MCF 10A (cell line): ENCODE measurements around the gene TM7SF2. TPM values are rescaled to one million over a fixed set of nuclear protein-coding genes. Genes with fewer than 3 reads are reported as not detected.

ENCODE experiments used
- BruUV-seq: library from RNA; stranded (reverse); fragments of 400-500 nt; replicated peaks from 2 replicates; lab custom pipeline; 2021; lab: Mats Ljungman, UMichigan
- CTCF ChIA-PET: fragments of 300-600 bp; sonication (Branson Sonifier 250); formaldehyde crosslinking; extraction: SDS; loops from one replicate; lab custom pipeline; 2021; ENCODE audit warnings: antibody characterized with exemption, inconsistent platforms; lab: Yijun Ruan, JAX
- POLR2A ChIA-PET: fragments of 300-600, 350-650 bp; sonication (Branson Sonifier 250); formaldehyde crosslinking; extraction: SDS; loops from one replicate; lab custom pipeline; 2020; ENCODE audit warnings: antibody characterized with exemption, inconsistent platforms; lab: Yijun Ruan, JAX
- DNase-seq: peaks from one replicate; pipeline ENCODE4 v3.0.0-alpha.2; 2018; ENCODE audit not compliant: unreplicated experiment
- H3K27ac Mint-ChIP-seq: one replicate; pipeline ENCODE4 v1.8.0; 2022; ENCODE audit warnings: mild to moderate bottlenecking, low read depth, mixed read lengths; ENCODE audit not compliant: unreplicated experiment
- H3K27me3 Mint-ChIP-seq: one replicate; pipeline ENCODE4 v1.8.0; 2022; ENCODE audit warnings: mixed read lengths; ENCODE audit not compliant: insufficient read depth, unreplicated experiment
- H3K36me3 Mint-ChIP-seq: one replicate; pipeline ENCODE4 v1.8.0; 2022; ENCODE audit warnings: mild to moderate bottlenecking, moderate library complexity, mixed read lengths; ENCODE audit not compliant: insufficient read depth, unreplicated experiment
- H3K4me1 Mint-ChIP-seq: one replicate; pipeline ENCODE4 v1.8.0; 2022; ENCODE audit warnings: mixed read lengths; ENCODE audit not compliant: insufficient read depth, unreplicated experiment
- H3K4me3 Mint-ChIP-seq: one replicate; pipeline ENCODE4 v1.8.0; 2022; ENCODE audit warnings: mild to moderate bottlenecking, moderate library complexity, mixed read lengths; ENCODE audit not compliant: unreplicated experiment
- H3K9me3 Mint-ChIP-seq: one replicate; pipeline ENCODE4 v1.8.0; 2022; ENCODE audit warnings: mixed read lengths; ENCODE audit not compliant: unreplicated experiment
- intact Hi-C: fragments of 100-400 bp; cut with micrococcal nuclease; formaldehyde crosslinking; loops from 2 replicates; pipeline ENCODE4 v1.14.1; 2022
- total RNA-seq: library from RNA; stranded (reverse); gene quantifications from 2 replicates; pipeline ENCODE4 v1.2.3, GENCODE V29; 2022
- TF ChIP-seq, protein P1 (sequence below): fragments of 200-600 bp; IDR thresholded peaks from one replicate; pipeline ENCODE4 v1.8.0; 2022; ENCODE audit warnings: antibody characterized with exemption, mild to moderate bottlenecking; ENCODE audit not compliant: unreplicated experiment

TM7SF2 gene
- total RNA-seq, 1 experiment from 2014 or later: 14.0 TPM

DNA sequence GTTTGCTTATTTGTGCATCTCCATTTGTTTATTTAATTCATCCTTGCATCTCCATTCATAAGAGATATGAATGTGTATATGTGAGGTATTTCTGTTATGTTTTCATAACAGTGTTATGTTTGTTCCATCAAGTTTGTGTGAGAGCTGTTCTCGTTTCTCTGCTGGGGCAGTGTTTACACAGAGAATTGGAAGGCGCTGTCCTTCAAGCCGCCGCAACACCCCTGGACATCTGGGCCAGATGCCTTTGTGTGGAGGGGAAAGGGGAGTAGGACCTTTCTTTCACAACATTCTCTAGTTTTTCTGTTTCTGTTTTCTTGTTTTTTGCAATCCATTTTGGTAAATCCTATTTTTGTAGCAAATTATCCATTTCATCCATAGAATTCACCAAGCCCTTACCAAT, 7.0 kb upstream of the TM7SF2 start:
- CTCF ChIA-PET: no interaction called here
- BruUV-seq: no TSS peak
- no peak overlapping the region for H3K27ac Mint-ChIP-seq
- TF ChIP-seq, protein P1, sequence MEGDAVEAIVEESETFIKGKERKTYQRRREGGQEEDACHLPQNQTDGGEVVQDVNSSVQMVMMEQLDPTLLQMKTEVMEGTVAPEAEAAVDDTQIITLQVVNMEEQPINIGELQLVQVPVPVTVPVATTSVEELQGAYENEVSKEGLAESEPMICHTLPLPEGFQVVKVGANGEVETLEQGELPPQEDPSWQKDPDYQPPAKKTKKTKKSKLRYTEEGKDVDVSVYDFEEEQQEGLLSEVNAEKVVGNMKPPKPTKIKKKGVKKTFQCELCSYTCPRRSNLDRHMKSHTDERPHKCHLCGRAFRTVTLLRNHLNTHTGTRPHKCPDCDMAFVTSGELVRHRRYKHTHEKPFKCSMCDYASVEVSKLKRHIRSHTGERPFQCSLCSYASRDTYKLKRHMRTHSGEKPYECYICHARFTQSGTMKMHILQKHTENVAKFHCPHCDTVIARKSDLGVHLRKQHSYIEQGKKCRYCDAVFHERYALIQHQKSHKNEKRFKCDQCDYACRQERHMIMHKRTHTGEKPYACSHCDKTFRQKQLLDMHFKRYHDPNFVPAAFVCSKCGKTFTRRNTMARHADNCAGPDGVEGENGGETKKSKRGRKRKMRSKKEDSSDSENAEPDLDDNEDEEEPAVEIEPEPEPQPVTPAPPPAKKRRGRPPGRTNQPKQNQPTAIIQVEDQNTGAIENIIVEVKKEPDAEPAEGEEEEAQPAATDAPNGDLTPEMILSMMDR: no peak
- POLR2A ChIA-PET: interaction anchor here (0.9 kb wide), 1 partner anchor 21 kb away, joined by 3 read pairs; the partner anchor contains the start of gene CDCA5
- H3K27me3 Mint-ChIP-seq: no peaks in the 10 kb centered on the region
- no peaks in the 10 kb centered on the region for H3K4me1 Mint-ChIP-seq
- no peaks in the 10 kb centered on the region for H3K9me3 Mint-ChIP-seq
- H3K4me3 Mint-ChIP-seq: no peak overlapping the region
- no peak for DNase-seq
- H3K36me3 Mint-ChIP-seq: peaks cover 19% of the 10 kb centered on the region
- intact Hi-C loops: no loop called here

DNA sequence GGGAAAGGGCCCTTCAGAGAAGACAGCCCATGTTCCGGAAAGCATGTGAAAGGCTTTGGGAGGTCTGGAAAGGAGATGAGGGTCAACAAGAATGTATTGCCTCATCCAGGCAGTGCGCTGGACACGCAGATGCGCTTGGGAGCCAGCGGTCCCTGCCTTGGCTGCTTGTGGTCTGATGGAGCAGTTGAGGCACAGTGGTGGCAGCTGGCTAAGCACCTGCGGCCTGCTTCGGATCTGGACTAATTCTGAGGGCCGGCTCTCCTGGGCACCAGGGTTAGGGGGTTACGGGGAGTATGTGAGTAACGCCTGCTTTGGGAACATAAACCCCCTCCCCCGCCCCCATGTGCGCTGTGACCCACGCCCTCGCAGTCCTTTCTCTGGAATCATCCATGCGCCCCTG, 4.6 kb upstream of the TM7SF2 start:
- Mint-ChIP-seq H3K4me3 (no peak overlapping the region), H3K4me1 (peaks cover 5% of the 10 kb centered on the region), H3K36me3 (peaks cover 31% of the 10 kb centered on the region), H3K27me3 (no peaks in the 10 kb centered on the region), H3K27ac (no peak overlapping the region), H3K9me3 (no peaks in the 10 kb centered on the region)
- ChIA-PET CTCF (interaction anchor here (0.7 to 0.8 kb wide), 2 partner anchors 8 to 208 kb away, joined by 4 read pairs; no protein-coding TSS in a partner anchor), POLR2A (interaction anchor here (5.8 kb wide), 1 partner anchor 9 kb away, joined by 63 read pairs; the partner anchor contains the start of gene VPS51)
- no TSS peak for BruUV-seq
- TF ChIP-seq, protein P1: no peak
- DNase-seq: no peak
- intact Hi-C loops: no loop called here

DNA sequence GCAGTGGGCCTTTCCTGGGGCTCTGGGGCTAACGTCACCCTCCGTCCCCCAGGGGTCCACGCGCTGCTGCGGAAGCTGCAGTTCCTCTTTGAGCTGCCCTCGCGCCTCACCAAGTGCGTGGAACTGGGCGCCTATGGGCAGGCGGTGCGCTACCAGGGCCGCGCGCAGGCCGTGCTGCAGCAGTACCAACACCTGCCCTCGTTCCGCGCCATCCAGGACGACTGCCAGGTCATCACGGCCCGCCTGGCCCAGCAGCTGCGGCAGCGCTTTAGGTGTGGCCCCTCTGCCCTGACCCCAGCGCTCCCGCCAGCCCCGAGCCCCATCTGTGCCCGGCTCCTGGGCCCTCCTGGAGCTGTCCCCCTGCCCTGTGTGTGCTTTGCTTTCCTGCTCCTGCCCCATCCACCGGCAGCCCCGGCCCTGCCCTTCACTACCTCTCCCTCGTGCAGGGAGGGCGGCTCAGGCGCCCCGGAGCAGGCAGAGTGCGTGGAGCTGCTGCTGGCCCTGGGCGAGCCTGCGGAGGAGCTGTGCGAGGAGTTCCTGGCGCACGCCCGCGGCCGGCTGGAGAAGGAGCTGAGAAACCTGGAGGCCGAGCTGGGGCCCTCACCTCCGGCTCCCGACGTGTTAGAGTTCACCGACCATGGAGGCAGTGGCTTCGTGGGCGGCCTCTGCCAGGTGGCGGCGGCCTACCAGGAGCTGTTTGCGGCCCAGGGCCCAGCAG, 3.8 kb upstream of the TM7SF2 start:
- intact Hi-C loops: no loop called here
- BruUV-seq: no TSS peak
- TF ChIP-seq, protein P1: no peak
- Mint-ChIP-seq H3K27ac (no peak overlapping the region), H3K4me1 (peaks cover 6% of the 10 kb centered on the region), H3K36me3 (peaks cover 32% of the 10 kb centered on the region), H3K9me3 (no peaks in the 10 kb centered on the region), H3K4me3 (no peak overlapping the region), H3K27me3 (no peaks in the 10 kb centered on the region)
- DNase-seq: no peak
- CTCF ChIA-PET: interaction anchor here (0.7 to 1.1 kb wide), 4 partner anchors 9 to 207 kb away, joined by 3 to 4 read pairs (median 4); no protein-coding TSS in a partner anchor
- POLR2A ChIA-PET: interaction anchor here (0.8 to 5.8 kb wide), 3 partner anchors 9 to 13 kb away, joined by 3 to 63 read pairs (median 5); partner anchors contain the start of genes VPS51 and ZNHIT2

DNA sequence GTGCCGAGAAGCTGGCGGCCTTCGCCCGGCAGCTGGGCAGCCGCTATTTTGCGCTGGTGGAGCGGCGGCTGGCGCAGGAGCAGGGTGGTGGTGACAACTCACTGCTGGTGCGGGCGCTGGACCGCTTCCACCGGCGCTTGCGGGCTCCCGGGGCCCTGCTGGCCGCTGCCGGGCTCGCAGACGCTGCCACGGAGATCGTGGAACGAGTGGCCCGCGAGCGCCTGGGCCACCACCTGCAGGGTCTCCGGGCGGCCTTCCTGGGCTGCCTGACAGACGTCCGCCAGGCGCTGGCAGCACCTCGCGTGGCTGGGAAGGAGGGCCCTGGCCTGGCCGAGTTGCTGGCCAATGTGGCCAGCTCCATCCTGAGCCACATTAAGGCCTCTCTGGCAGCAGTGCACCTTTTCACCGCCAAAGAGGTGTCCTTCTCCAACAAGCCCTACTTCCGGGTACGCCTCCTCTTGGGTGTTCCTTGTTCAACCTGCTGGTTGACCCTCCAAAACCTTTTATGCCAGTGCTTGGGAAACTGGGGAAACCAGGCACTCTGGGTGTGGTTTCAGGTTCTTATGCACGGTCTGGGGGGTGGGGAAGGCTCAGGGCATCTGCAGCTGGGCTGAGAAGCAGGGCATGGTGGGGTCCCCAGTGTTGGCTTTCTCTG, 3.1 kb upstream of the TM7SF2 start:
- Mint-ChIP-seq H3K9me3 (no peaks in the 10 kb centered on the region), H3K4me1 (peaks cover 11% of the 10 kb centered on the region), H3K4me3 (no peak overlapping the region), H3K27me3 (no peaks in the 10 kb centered on the region), H3K27ac (no peak overlapping the region), H3K36me3 (peaks cover 26% of the 10 kb centered on the region)
- POLR2A ChIA-PET: interaction anchor here (0.8 to 5.8 kb wide), 4 partner anchors 9 to 388 kb away, joined by 3 to 63 read pairs (median 4); partner anchors contain the start of genes VPS51 and ZNHIT2
- CTCF ChIA-PET: interaction anchor here (0.6 to 1.3 kb wide), 5 partner anchors 9 to 386 kb away, joined by 3 to 5 read pairs (median 3); no protein-coding TSS in a partner anchor
- BruUV-seq: no TSS peak
- intact Hi-C loops: no loop called here
- DNase-seq: no peak
- TF ChIP-seq, protein P1: no peak
